ENCODE measurements around the gene FALEC. TPM values are rescaled to one million over a fixed set of nuclear protein-coding genes. Genes with fewer than 3 reads are reported as not detected.

Gene FALEC
- total RNA-seq, 1 donor from 2014 or later = 1.1 TPM

DNA sequence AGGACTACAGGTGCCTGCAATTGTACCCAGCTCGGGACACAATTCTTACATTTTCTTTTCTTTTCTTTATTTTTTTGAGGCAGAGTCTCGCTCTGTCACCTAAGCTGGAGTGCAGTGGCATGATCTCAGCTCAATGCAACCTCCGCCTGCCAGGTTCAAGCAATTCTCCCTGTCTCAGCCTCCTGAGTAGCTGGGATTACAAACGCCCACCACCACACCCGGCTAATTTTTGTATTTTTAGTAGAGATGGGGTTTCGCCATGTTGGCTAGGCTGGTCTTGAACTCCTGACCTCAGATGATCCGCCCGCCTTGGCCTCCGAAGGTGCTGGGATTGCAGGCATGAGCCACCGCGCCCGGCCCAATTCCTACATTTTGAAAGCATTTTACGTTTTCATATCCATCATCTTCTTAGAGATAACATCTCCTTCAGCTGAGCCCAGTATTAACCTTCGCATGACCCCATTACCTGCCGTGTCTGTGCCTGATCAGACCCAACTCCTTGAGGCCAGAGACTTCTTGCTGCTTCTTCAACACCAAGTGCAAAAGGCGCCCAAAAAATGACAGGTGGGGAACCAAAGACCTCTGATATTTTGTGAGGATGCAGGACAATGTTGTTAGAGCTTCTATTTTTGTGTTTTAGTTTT, 30.9 kb downstream of the FALEC start:
- DNase-seq = no peak

DNA sequence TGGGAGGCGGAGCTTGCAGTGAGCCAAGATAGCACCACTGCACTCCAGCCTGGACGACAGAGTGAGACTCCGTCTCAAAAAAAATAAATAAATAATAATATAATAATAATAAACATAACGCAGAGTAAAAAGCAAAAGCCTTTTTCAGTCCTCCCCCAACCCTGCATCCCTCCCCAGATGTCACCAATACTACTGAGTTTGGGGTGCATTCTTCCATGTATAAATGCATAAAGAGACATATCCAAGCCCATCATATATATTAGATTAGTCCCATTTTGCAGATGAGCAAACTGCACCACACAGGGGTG, 32.7 kb downstream of the FALEC start:
- DNase-seq = no peak

DNA sequence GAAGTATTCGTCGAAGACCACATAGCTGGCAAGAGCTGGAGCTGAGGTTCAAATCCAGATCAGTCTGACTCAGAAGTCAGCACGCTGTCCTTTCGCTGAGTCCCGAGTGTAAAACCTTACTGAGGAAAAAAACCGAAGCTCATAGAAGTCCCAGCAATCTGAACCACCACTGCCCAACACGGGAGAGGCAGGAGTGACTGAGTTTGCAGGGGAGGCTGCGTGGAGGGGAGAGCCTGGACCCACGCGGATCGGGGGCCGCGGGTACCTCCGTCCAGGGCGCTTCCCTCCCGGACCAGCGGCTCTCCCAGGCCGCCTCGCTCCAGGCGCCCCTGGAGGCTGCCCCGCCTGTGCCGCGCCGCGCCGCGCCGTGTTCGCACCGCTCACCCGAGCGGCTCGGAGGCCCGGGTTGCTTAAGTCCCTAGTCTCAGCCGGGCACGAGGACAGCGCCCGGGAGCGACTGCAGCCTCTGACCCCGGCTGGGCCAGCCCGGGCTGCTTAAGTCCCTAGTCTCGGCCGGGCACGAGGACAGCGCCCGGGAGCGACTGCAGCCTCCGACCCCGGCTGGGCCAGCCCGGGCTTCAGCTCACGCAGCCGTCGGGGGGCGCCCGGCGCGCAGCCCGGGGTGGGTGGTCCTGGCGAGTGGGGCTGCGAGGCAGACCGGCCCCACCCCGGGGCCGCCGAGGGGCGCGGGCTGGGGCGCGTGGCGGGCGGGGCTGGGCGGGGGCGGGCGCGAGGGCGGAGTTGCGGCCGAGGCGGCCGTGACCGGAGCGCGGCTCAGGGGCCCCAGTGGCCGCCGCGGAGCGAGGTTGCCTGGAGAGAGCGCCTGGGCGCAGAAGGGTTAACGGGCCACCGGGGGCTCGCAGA, 33.3 kb downstream of the FALEC start, which contains the start of gene ADAMTSL4:
Gene ADAMTSL4 (plus strand): TSS at position 777 of the 864 bp plus-strand sequence. CDS start 2,881 bp downstream, outside the sequence.
- DNase-seq = no peak

DNA sequence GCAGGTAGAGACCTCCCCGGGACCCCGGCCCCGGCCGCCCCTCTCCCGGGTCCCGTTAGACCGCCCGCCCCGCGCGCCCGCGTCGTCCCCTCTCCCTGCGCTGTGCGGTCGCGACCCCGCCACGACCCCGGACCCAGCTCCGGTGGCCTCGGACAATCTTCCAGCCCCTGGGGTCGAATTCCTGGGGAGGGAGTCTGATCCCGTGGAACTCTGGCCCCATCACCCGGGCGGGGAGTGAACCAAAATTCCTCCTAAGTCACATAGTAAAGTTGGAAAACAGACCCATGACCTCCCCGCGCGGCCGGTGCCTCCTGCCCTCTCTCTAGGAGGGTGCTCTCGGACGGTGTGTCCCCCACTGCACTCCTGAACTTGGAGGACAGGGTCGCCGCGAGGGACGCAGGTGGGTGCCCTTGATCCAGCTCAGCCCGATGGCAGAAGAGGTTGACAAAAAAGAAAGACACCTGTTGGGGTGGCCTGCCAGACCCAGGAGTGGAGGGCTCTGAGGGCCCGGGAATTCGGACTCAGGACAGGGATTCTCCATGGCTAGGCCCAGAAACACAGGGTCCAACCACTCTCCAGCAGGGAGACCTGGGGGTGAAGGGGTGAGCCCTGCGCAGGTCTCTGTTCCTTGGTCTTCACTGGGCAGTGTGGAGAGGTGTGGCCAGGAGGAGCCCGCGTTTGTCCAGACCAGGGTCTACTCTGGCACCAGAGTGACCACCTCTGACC, 34.1 kb downstream of the FALEC start:
- no peak for DNase-seq

DNA sequence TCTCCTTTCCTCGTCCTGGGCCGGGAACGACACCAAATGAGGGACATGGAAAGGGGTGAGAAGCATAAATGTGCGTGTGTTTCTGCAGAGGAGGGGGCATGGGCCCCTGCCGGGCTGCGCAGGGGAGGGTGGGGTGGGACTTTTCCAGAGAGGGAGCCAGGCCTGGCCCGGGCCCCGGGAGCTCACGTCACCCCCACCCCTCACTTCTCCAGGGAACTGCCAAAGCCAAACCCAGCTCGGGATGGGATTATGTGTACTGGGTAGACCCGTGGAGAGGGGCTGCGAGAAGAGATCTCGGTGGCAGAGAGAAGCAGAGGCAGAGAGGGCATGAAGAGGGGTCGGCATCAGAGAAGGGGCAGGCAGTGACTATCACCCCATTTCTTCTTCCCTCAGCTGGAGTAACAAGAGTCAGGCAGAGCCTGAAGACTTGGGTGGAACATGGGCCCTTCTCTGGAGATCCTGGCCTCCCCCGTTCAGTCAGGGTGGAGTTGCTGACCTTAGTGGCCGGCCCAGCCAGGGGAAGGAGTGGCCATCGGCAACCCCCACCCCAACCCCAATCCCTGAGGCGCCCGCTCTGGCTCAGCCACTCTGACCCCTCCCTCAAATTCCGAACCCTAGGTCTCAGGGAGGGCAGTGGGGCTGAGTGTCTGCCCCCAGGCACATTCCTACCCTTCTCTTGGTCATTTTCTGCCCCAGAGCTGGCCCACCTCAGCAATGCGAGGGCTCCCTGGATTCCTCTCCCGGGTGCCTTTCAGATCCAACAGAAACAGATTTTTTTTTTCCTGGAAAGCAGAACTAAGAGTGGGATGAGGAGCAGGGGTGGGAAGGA, 34.9 kb downstream of the FALEC start:
- DNase-seq = no peak

DNA sequence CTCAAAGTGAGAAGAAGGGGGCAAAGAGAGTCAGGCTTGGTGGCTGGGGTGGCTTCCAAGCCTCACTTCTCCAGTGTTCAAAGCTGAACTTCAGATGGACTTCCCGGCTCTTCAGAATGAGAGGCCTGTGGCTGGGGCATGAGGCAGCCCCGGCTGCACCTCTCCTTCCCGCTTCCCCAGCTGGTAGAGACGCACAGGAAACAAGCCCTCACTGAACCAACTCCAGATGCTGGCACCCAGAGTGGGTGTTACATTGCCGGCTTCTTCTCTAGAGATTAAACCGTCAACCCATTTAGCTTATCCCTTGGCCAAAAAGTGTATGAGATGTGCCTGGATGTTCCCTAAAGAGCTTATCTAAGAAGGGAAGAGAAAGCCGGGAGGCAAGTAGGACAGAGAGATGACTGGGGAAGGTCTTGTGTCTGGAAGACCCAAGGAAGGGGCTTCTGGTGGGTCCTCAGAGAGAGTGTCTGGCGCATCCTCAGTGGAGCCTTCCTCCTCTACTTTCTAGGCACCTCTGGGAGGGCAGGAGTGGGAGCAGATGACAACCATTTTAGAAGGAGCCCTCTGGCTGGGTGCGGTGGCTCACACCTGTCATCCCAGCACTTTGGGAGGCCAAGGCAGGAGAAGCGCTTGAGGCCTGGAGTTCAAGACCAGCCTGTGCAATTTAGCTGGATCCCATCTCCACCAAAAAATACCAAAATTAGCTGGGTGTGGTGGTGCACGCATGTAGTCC, 35.7 kb downstream of the FALEC start:
- DNase-seq = no peak

DNA sequence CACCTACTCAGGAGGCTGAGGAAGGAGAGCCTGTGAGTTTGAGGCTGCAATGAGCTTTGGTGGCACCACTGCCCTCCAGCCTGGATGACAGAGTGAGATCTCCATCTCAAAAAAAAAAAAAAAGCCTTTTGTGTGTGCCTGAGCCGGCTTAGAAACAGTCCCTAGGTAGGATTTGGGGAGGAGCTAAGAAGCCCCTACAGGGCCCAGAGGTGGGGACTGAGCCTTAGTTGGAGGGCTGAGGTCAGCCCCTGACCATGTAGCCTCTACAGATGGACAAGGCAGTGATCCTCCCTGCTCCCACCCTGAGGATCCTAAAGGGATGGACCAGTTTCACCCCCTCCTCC, 36.2 kb downstream of the FALEC start:
- no peak for DNase-seq

DNA sequence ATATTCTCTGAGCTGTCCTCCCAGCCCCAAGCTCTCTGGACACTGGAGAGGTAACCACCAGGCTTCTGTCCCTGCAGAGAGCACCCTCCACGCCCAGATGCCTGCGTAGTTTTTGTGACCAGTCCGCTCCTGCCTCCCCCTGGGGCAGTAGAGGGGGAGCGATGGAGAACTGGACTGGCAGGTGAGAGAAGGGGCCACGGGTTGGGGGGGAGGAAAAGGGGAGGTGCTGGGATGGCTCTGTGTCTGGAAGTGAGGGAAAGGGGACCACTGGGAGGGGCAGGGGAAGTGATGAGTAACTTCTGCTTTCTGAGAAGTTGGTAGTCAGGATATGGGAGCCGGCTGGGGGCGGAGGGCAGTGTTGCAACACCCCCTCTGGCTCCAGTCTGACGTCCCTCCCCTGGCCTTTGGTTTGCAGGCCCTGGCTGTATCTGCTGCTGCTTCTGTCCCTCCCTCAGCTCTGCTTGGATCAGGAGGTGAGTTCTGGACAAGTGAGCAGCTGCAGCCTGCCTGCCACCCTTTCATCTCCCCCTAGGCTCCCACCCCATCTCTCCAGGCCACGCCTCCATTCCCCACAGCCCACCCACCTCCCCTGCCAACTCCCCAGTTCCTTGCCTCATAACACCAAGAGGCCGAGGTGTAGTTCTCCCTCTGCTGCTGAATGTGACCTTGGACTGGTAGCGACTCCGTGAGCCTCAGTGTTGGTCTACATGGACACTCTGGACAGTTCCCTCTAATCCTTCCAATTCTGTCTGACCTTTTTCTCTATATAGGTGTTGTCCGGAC, 36.8 kb downstream of the FALEC start:
- DNase-seq = peak; percentile 25

DNA sequence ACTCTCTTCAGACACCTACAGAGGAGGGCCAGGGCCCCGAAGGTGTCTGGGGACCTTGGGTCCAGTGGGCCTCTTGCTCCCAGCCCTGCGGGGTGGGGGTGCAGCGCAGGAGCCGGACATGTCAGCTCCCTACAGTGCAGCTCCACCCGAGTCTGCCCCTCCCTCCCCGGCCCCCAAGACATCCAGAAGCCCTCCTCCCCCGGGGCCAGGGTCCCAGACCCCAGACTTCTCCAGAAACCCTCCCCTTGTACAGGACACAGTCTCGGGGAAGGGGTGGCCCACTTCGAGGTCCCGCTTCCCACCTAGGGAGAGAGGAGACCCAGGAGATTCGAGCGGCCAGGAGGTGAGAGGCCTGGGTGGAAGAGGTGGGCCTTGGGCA, 37.3 kb downstream of the FALEC start:
- DNase-seq = no peak

DNA sequence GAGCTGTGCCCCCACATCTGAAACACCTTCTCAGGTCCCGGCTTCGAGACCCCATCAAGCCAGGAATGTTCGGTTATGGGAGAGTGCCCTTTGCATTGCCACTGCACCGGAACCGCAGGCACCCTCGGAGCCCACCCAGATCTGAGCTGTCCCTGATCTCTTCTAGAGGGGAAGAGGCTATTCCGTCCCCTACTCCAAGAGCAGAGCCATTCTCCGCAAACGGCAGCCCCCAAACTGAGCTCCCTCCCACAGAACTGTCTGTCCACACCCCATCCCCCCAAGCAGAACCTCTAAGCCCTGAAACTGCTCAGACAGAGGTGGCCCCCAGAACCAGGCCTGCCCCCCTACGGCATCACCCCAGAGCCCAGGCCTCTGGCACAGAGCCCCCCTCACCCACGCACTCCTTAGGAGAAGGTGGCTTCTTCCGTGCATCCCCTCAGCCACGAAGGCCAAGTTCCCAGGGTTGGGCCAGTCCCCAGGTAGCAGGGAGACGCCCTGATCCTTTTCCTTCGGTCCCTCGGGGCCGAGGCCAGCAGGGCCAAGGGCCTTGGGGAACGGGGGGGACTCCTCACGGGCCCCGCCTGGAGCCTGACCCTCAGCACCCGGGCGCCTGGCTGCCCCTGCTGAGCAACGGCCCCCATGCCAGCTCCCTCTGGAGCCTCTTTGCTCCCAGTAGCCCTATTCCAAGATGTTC, 38.0 kb downstream of the FALEC start:
- DNase-seq = no peak

DNA sequence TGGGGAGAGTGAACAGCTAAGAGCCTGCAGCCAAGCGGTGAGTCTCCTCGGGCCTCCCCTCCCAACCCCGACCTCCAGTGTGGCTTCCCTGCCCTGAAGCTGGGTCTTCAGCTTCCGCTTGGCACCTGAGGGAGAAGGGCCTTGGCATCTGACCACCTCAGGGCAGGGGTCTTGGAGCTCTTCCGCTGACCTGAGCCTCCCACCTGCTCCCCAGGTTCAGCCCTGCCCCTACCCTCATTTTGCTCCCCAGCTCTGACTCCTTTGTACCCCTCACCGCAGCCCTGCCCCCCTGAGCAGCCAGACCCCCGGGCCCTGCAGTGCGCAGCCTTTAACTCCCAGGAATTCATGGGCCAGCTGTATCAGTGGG, 38.5 kb downstream of the FALEC start:
- no peak for DNase-seq

DNA sequence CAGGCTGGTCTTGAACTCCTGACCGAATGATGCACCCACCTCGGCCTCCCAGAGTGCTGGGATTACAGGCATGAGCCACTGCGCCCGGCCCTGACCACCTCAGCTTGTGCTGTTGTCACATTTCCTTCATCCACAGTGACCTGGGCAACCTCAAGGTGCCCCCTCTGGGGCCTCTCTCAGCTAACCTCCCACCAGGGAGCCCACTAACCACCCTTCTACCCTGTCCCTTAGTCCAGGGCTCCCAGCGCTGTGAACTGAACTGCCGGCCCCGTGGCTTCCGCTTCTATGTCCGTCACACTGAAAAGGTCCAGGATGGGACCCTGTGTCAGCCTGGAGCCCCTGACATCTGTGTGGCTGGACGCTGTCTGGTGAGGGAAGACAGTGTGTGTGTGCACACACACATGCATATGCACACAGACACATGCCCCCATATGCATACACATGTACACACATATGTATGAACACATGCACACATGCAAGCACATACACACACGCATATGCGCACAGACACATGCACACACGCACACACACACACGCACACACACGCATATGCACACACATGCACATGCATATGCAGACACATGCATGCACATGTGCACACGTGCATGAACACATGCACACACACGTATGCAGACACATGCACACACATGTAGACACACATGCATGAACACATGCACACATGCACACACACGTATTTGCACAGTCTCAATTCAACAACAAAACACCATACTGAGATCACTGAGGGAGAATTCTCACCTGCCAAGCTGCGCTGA, 39.8 kb downstream of the FALEC start:
- no peak for DNase-seq

DNA sequence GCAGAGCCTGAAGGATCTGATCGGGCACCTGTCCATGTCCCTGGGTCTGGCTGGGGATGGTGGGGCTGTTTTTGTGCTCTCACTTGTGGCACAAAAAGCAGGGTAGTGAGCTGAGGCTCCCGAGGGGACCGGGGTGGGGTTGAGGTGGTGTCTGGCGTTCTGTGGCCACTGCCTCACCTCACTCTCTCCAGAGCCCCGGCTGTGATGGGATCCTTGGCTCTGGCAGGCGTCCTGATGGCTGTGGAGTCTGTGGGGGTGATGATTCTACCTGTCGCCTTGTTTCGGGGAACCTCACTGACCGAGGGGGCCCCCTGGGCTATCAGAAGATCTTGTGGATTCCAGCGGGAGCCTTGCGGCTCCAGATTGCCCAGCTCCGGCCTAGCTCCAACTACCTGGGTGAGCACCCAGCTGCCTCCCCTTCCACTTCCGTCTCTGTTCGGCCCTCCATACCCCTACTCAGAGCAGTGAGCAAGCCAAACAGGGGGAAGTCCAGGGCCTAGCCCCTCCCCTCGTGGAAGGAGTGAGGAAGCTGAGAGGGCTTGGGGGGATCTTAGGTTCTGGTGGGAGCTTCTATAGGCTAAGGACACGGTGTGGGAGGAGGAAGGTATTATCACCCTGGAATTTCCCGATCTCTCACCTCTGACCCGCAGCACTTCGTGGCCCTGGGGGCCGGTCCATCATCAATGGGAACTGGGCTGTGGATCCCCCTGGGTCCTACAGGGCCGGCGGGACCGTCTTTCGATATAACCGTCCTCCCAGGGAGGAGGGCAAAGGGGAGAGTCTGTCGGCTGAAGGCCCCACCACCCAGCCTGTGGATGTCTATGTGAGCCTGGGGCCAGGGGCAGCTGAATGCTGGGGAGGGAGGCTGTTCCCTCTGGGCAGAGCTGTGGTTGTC, 40.7 kb downstream of the FALEC start:
- DNase-seq = no peak

DNA sequence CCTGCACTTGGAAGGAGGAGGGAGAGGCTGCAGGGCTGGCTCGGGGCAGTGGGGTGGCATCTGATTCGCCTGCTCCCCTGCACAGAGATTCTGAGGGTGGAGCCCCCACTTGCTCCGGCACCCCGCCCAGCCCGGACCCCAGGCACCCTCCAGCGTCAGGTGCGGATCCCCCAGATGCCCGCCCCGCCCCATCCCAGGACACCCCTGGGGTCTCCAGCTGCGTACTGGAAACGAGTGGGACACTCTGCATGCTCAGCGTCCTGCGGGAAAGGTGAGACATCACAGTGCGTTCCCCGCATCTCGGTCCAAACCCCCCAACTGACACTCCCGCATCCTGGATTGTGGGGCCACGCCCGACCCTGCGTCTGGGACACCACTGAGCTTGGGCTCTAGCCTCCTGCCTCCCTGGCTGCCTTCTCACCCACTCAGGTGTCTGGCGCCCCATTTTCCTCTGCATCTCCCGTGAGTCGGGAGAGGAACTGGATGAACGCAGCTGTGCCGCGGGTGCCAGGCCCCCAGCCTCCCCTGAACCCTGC, 41.6 kb downstream of the FALEC start:
- DNase-seq = no peak

DNA sequence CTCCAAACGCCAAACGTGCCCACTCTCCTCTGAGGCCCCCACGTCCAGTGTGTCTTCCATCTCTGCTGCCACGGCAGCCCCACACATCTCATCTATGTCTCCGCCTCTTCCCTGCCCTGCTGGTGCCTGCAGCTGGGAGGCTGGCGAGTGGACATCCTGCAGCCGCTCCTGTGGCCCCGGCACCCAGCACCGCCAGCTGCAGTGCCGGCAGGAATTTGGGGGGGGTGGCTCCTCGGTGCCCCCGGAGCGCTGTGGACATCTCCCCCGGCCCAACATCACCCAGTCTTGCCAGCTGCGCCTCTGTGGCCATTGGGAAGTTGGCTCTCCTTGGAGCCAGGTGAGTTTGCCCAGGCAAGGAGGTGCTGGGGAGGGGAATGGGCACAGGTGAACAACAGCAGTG, 42.3 kb downstream of the FALEC start:
- DNase-seq = no peak

DNA sequence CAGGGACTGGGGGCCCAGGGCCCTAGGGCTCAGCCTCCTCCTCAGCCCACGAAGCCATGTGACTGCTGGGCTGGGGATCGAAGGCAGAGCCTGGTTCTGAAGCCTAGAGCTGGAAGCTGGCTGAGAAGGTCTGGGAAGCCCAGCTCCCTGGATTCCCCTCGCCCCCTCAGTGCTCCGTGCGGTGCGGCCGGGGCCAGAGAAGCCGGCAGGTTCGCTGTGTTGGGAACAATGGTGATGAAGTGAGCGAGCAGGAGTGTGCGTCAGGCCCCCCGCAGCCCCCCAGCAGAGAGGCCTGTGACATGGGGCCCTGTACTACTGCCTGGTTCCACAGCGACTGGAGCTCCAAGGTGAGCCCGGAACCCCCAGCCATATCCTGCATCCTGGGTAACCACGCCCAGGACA, 42.8 kb downstream of the FALEC start:
- no peak for DNase-seq

DNA sequence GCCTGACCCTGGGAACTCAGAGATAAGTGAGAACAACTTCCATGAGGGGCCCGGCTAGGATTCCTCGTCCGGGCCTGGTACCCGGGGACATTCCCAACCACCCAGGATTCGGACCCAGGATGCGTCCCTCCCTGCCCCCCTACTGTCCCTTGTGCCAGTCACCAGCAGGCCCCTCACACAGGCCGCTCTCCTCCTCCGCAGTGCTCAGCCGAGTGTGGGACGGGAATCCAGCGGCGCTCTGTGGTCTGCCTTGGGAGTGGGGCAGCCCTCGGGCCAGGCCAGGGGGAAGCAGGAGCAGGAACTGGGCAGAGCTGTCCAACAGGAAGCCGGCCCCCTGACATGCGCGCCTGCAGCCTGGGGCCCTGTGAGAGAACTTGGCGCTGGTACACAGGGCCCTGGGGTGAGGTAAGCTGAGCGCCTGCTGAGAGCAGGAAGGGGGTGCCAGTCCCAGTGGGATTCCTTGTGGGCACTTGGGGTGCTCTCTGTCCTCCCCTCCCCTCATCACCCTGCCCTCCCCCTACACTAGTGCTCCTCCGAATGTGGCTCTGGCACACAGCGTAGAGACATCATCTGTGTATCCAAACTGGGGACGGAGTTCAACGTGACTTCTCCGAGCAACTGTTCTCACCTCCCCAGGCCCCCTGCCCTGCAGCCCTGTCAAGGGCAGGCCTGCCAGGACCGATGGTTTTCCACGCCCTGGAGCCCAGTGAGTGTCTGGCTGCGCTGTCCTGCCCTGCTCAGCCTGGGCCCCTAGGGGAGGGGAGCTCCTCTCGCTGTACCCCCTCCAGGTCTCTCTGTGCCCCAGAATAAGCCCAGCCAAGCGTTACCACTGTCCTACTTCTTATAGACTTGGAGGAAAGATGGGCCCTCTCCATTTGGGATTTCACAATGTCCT, 43.5 kb downstream of the FALEC start:
- DNase-seq = no peak

Data from occipital lobe (tissue), 2 donors.